HEK293 (cell line): Measurements from ENCODE around the gene SDF2L1.
A peak's percentile ranks its signal among the peaks of the same experiment; 100 is the strongest.

ENCODE experiments used
- CTCF ChIA-PET: fragments of 350-600 bp; formaldehyde crosslinking; extraction: SDS; loops from one replicate; lab custom pipeline; 2021; ENCODE audit warnings: antibody characterized with exemption; lab: Yijun Ruan, JAX
- POLR2A ChIA-PET: fragments of 300-600 bp; formaldehyde crosslinking; extraction: SDS; loops from one replicate; lab custom pipeline; 2020; ENCODE audit warnings: antibody characterized with exemption, inconsistent platforms; lab: Yijun Ruan, JAX
- H3K27ac ChIP-seq: fragments of 200-500 bp; sonication (Bioruptor generic); 2 replicates; pipeline ENCODE4 v1.5.1; 2014; ENCODE audit warnings: low read depth, low read length, control low read depth, inconsistent platforms; ENCODE audit errors: extremely low read depth
- H3K36me3 ChIP-seq, 2 experiments: fragments of 200-500 bp in 1 of 2; sonication (Bioruptor generic) in 1 of 2; 1 replicate in 1 of 2; 2 replicates in 1 of 2; pipeline ENCODE4 v1.5.1; 2014 to 2017; ENCODE audit warnings: inconsistent platforms in 2 of 2, low read length in 2 of 2; ENCODE audit not compliant: control insufficient read depth in 2 of 2, insufficient read depth in 1 of 2
- H3K4me1 ChIP-seq: fragments of 200-500 bp; sonication (Bioruptor generic); 2 replicates; pipeline ENCODE4 v1.5.1; 2014; ENCODE audit warnings: mild to moderate bottlenecking, low read length, inconsistent platforms; ENCODE audit not compliant: control insufficient read depth, insufficient read depth
- H3K4me3 ChIP-seq: 2 replicates; pipeline ENCODE4 v1.5.1; 2011; ENCODE audit warnings: low read depth, mild to moderate bottlenecking, control low read depth, low read length, moderate library complexity
- H3K9me3 ChIP-seq: fragments of 200-500 bp; sonication (Bioruptor generic); 2 replicates; pipeline ENCODE4 v1.5.1; 2014; ENCODE audit warnings: low read depth, low read length, inconsistent platforms; ENCODE audit not compliant: control insufficient read depth, insufficient read depth
- ATF2 ChIP-seq: fragments of 450-650 bp; formaldehyde crosslinking; IDR thresholded peaks from 2 replicates; pipeline ENCODE4 v1.5.1; 2016; ENCODE audit warnings: missing biosample characterization, missing genetic modification characterization, low read depth
- CTCF ChIP-seq: fragments of 450-650 bp; formaldehyde crosslinking; IDR thresholded peaks from 2 replicates; pipeline ENCODE4 v1.5.1; 2016; ENCODE audit warnings: missing biosample characterization, missing genetic modification characterization
- GLI2 ChIP-seq: fragments of 450-650 bp; formaldehyde crosslinking; IDR thresholded peaks from 2 replicates; pipeline ENCODE4; 2017; ENCODE audit warnings: missing biosample characterization, missing genetic modification characterization, low read depth, borderline replicate concordance
- HOXA7 ChIP-seq: sonication (generic); formaldehyde crosslinking; IDR thresholded peaks from 2 replicates; pipeline ENCODE4 v1.8.1; 2022; ENCODE audit warnings: missing genetic modification reagents, borderline replicate concordance
- HOXC10 ChIP-seq: sonication (generic); formaldehyde crosslinking; IDR thresholded peaks from 2 replicates; pipeline ENCODE4 v1.8.1; 2023; ENCODE audit warnings: mild to moderate bottlenecking, missing genetic modification reagents
- KLF16 ChIP-seq: fragments of 450-650 bp; formaldehyde crosslinking; IDR thresholded peaks from 2 replicates; pipeline ENCODE4 v1.5.1; 2017; ENCODE audit warnings: missing biosample characterization, missing genetic modification characterization
- SETDB1 ChIP-seq: IDR thresholded peaks from one replicate; pipeline ENCODE4 v1.6.1; 2017; ENCODE audit warnings: mild to moderate bottlenecking, low read length, moderate library complexity, mixed read lengths; ENCODE audit not compliant: insufficient read length
- SP3 ChIP-seq: fragments of 450-650 bp; formaldehyde crosslinking; IDR thresholded peaks from 2 replicates; pipeline ENCODE4 v1.5.1; 2016; ENCODE audit warnings: missing biosample characterization, missing genetic modification characterization
- YY2 ChIP-seq: fragments of 450-650 bp; formaldehyde crosslinking; IDR thresholded peaks from 2 replicates; pipeline ENCODE4 v1.5.1; 2016; ENCODE audit warnings: missing biosample characterization, missing genetic modification characterization
- ZBTB10 ChIP-seq: fragments of 450-650 bp; formaldehyde crosslinking; IDR thresholded peaks from 2 replicates; pipeline ENCODE4 v1.5.1; 2016; ENCODE audit warnings: missing biosample characterization, missing genetic modification characterization
- ZFP69B ChIP-seq: fragments of 450-650 bp; formaldehyde crosslinking; IDR thresholded peaks from 2 replicates; pipeline ENCODE4 v1.5.1; 2016; ENCODE audit warnings: missing biosample characterization, missing genetic modification characterization
- ZNF169 ChIP-seq: fragments of 450-650 bp; formaldehyde crosslinking; IDR thresholded peaks from 2 replicates; pipeline ENCODE4 v1.5.1; 2016; ENCODE audit warnings: missing biosample characterization, missing genetic modification characterization
- ZNF2 ChIP-seq: fragments of 450-650 bp; formaldehyde crosslinking; IDR thresholded peaks from 2 replicates; pipeline ENCODE4 v1.5.1; 2016; ENCODE audit warnings: missing biosample characterization, missing genetic modification characterization
- ZNF350 ChIP-seq: fragments of 450-650 bp; formaldehyde crosslinking; IDR thresholded peaks from 2 replicates; pipeline ENCODE4 v1.5.0; 2017; ENCODE audit warnings: missing biosample characterization, mild to moderate bottlenecking, missing genetic modification characterization
- ZNF416 ChIP-seq: fragments of 450-650 bp; formaldehyde crosslinking; IDR thresholded peaks from 2 replicates; pipeline ENCODE4 v1.5.1; 2016; ENCODE audit warnings: missing biosample characterization, missing genetic modification characterization
- ZNF501 ChIP-seq: fragments of 450-650 bp; formaldehyde crosslinking; IDR thresholded peaks from 2 replicates; pipeline ENCODE4 v1.5.1; 2016; ENCODE audit warnings: missing biosample characterization, missing genetic modification characterization
- ZNF513 ChIP-seq: fragments of 450-650 bp; IDR thresholded peaks from 2 replicates; pipeline ENCODE4 v1.5.1; 2018; ENCODE audit warnings: missing biosample characterization, missing genetic modification characterization
- ZNF555 ChIP-seq: fragments of 450-650 bp; formaldehyde crosslinking; conservative IDR thresholded peaks from 2 replicates; pipeline ENCODE4 v1.5.1; 2017; ENCODE audit warnings: missing biosample characterization, mild to moderate bottlenecking, missing genetic modification characterization, inconsistent platforms
- ZNF561 ChIP-seq: fragments of 450-650 bp; IDR thresholded peaks from 2 replicates; pipeline ENCODE4 v1.5.1; 2018; ENCODE audit warnings: missing biosample characterization, missing genetic modification characterization, borderline replicate concordance
- ZNF629 ChIP-seq: fragments of 450-650 bp; formaldehyde crosslinking; IDR thresholded peaks from 2 replicates; pipeline ENCODE4 v1.5.1; 2017; ENCODE audit warnings: missing biosample characterization, missing genetic modification characterization
- ZNF664 ChIP-seq: fragments of 450-650 bp; formaldehyde crosslinking; IDR thresholded peaks from 2 replicates; pipeline ENCODE4 v1.5.1; 2016; ENCODE audit warnings: missing biosample characterization, missing genetic modification characterization
- ZSCAN16 ChIP-seq: fragments of 450-650 bp; formaldehyde crosslinking; IDR thresholded peaks from 2 replicates; pipeline ENCODE4 v1.5.1; 2016; ENCODE audit warnings: missing biosample characterization, missing genetic modification characterization

The SDF2L1 gene

GRCh38 chr22:21666786-21667185, 24.7 kb downstream of the SDF2L1 start:
- peak overlapping the region; percentile 75 for H3K4me3 ChIP-seq
- no peak overlapping the region for H3K27ac ChIP-seq
- peaks cover 0 to 20% of the 10 kb centered on the region in 2 experiments; a peak in 2 of 3 replicates for H3K36me3 ChIP-seq
- TF ChIP-seq ZNF2 (tag by site-specific recombination) = no peak
- TF ChIP-seq ATF2 (tag by site-specific recombination) = no peak
- no peak for TF ChIP-seq ZNF561 (tag by site-specific recombination)
- no peaks in the 10 kb centered on the region for H3K9me3 ChIP-seq
- POLR2A ChIA-PET = interaction anchor here (0.8 to 2.2 kb wide), 5 partner anchors 9 to 564 kb away, joined by 3 to 13 read pairs (median 5); partner anchors contain the start of gene YPEL1
- CTCF ChIA-PET = no interaction called here
- no peaks in the 10 kb centered on the region for H3K4me1 ChIP-seq

GRCh38 chr22:21669026-21669425, 26.9 kb downstream of the SDF2L1 start:
- Histone ChIP-seq H3K36me3 (peaks cover 0 to 43% of the 10 kb centered on the region in 2 experiments; a peak in 2 of 3 replicates), H3K9me3 (no peaks in the 10 kb centered on the region), H3K27ac (no peak overlapping the region), H3K4me3 (no peak overlapping the region), H3K4me1 (no peaks in the 10 kb centered on the region)
- POLR2A ChIA-PET = no interaction called here
- CTCF ChIA-PET = interaction anchor here (0.7 to 0.8 kb wide), 2 partner anchors 38 to 1923 kb away, joined by 3 to 5 read pairs; no protein-coding TSS in a partner anchor
- no peak for TF ChIP-seq SETDB1
- TF ChIP-seq ZBTB10 (tag by site-specific recombination) = no peak
- TF ChIP-seq KLF16 = no peak
- TF ChIP-seq YY2 (tag by site-specific recombination) = no peak
- TF ChIP-seq ZNF629 = no peak
- no peak for TF ChIP-seq ZNF555 (tag by site-specific recombination)
- no peak for TF ChIP-seq ZFP69B
- no peak for TF ChIP-seq ZNF501 (tag by site-specific recombination)
- no peak for TF ChIP-seq ZNF169 (tag by site-specific recombination)
- no peak for TF ChIP-seq ZNF513 (tag by site-specific recombination)

- no peak overlapping the region for H3K27ac ChIP-seq
- H3K4me1 ChIP-seq = no peaks in the 10 kb centered on the region
- CTCF ChIA-PET = interaction anchor here (0.6 kb wide), 1 partner anchor 50 kb away, joined by 3 read pairs; no protein-coding TSS in a partner anchor
- no peak for TF ChIP-seq GLI2 (tag by site-specific recombination)
- TF ChIP-seq HOXA7 = no peak
- TF ChIP-seq ZBTB10 (tag by site-specific recombination) = no peak
- no peak for TF ChIP-seq CTCF (tag by site-specific recombination)
- TF ChIP-seq ZNF350 (tag by site-specific recombination) = no peak
- TF ChIP-seq HOXC10 = no peak
- TF ChIP-seq ZNF664 (tag by site-specific recombination) = no peak
- TF ChIP-seq SP3 (tag by site-specific recombination) = no peak
- TF ChIP-seq ZNF416 (tag by site-specific recombination) = no peak
- TF ChIP-seq ZSCAN16 = no peak
- TF ChIP-seq KLF16 = no peak
Measured at GRCh38 chr22:21672107-21672629, 30.1 kb downstream of the SDF2L1 start.

More at GRCh38 chr22:21672107-21672629, 30.1 kb downstream of the SDF2L1 start:
- no peak overlapping the region for H3K4me3 ChIP-seq
- H3K9me3 ChIP-seq = no peaks in the 10 kb centered on the region
- POLR2A ChIA-PET = no interaction called here
- peaks cover 4 to 64% of the 10 kb centered on the region in 2 experiments; a peak in 2 of 3 replicates for H3K36me3 ChIP-seq
